Fibroblast of mammary gland (primary cell): ENCODE measurements around the gene SHPK.

Source experiments
- DNase-seq: peaks from one replicate; pipeline ENCODE4 v3.0.0-alpha.2; 2010; ENCODE audit warnings: low read depth
- H3K4me3 ChIP-seq: 2 replicates; pipeline ENCODE4 v1.5.1; 2011; ENCODE audit warnings: low read depth, mild to moderate bottlenecking, low read length, moderate library complexity; ENCODE audit not compliant: control insufficient read depth
- TF ChIP-seq, protein P1 (sequence below): conservative IDR thresholded peaks from 2 replicates; pipeline ENCODE4 v1.5.1; 2011; ENCODE audit warnings: low read depth, low read length, inconsistent platforms; ENCODE audit not compliant: control insufficient read depth, insufficient read depth

The SHPK gene

DNA sequence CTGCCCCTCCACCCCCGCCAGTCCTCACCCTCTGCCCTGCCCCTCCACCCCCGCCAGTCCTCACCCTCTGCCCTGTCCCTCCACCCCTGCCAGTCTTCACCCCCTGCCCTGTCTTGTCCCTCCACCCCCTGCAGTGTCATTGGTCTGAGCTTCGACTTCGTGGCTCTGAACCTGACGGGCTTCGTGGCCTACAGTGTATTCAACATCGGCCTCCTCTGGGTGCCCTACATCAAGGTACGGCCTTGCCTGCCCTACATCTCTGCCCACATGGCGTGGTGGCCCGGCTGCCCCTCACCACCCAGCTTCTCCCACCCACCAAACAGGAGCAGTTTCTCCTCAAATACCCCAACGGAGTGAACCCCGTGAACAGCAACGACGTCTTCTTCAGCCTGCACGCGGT is 20.3 kb upstream of the SHPK start:
- TF ChIP-seq, protein P1, sequence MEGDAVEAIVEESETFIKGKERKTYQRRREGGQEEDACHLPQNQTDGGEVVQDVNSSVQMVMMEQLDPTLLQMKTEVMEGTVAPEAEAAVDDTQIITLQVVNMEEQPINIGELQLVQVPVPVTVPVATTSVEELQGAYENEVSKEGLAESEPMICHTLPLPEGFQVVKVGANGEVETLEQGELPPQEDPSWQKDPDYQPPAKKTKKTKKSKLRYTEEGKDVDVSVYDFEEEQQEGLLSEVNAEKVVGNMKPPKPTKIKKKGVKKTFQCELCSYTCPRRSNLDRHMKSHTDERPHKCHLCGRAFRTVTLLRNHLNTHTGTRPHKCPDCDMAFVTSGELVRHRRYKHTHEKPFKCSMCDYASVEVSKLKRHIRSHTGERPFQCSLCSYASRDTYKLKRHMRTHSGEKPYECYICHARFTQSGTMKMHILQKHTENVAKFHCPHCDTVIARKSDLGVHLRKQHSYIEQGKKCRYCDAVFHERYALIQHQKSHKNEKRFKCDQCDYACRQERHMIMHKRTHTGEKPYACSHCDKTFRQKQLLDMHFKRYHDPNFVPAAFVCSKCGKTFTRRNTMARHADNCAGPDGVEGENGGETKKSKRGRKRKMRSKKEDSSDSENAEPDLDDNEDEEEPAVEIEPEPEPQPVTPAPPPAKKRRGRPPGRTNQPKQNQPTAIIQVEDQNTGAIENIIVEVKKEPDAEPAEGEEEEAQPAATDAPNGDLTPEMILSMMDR = no peak
- no peak overlapping the region for H3K4me3 ChIP-seq
- DNase-seq = no peak

DNA sequence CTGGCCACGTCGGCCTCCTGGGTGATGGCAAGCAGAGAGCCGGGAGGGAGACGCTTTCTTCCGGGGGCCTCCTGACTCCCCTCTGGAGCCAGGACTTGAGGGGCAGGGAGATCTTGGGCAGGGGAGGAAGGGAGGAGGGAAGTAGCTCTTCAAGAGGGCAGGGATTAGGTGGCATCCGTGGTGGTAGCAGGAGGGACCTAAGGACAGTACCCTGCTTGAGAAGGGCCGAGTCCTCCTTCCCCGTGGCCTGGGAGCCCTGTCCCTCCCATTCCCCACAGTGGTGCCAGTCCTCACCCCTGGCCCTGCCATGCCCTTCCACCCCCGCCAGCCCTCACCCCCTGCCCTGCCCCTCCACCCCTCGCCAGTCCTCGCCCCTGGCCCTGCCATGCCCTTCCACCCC is 19.7 kb upstream of the SHPK start:
- TF ChIP-seq, protein P1 = no peak
- DNase-seq = no peak

DNA sequence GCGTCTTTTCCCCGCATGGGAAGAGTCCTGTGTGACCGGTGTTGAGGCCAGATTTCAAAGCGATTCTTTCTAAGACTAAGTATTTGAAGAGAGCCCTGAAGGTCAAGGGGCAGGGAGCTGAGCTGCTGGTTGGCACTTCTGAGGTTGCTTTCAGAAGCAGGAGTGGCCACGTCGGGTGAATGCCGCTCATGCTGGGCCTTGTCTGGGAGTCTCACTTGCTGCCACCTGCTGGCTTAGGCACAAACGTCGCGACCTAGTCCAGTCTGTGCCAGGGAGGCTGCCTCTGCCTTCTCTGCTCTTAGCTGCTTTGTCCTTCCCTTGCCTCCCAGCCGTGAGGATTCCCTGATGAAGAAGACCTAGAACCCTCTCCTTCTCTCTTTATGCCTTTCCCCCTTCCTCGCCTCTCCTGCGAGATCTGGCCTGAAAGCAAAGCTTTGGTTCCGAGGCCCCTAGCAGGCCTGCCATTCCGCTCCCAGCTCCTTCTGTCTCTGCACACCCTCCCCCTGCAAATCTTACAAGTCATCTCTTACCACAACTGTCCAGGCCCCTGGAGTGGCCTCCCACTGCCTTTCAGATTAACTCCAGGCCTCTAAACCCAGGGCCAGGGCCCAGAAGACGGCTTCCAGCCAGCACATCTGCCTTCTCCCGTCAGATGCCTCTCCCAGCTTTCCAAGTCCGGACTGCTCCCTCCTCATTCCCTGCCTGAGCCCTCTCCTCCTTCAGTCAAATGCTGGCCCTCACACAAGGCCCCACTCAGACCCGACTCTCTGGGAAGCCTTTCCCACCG is 11.9 kb upstream of the SHPK start:
- H3K4me3 ChIP-seq = no peak overlapping the region
- TF ChIP-seq, protein P1 = peak; percentile 51
- peak; percentile 68 for DNase-seq

More for the DNA sequence above, 19.7 kb upstream of the SHPK start:
- H3K4me3 ChIP-seq = no peak overlapping the region

DNA sequence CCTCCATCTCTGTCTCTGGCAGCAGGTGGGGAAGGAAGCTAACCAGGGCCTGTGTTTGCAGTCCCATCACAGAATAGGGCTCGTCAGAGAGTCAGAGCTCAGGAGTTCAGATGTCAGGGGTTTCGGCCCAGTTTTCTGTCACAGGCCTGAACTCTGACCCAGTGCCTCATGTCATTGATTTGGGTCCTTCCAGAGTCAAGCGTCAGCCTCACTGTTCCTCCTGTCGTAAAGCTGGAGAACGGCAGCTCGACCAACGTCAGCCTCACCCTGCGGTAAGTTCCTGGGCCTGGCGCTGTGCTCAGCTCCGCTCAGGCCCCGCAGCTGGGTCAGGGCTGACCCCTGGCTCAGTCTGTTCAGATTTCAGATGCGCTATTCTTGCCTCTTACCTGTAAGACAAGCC is 11.2 kb upstream of the SHPK start:
- TF ChIP-seq, protein P1 = no peak
- DNase-seq = no peak
- no peak overlapping the region for H3K4me3 ChIP-seq

DNA sequence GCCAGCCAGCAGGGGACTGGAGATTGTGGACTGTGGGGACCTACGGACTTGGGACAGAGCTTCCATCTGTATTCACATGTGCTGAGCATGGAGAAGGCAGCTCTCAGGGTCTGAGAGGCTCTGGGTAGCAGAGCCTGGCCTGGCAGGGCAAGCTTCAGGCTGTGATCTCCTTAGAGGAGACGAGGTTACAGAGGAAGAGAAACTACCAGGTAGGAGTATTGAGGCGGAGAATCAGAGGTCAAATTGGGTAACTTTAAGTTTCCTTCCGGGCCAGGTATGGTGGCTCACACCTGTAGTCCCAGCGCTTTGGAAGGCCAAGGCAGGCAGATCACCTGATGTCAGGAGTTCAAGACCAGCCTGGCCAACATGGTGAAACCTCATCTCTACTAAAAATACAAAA is 9.3 kb upstream of the SHPK start:
- no peak overlapping the region for H3K4me3 ChIP-seq
- TF ChIP-seq, protein P1 = no peak
- DNase-seq = no peak

DNA sequence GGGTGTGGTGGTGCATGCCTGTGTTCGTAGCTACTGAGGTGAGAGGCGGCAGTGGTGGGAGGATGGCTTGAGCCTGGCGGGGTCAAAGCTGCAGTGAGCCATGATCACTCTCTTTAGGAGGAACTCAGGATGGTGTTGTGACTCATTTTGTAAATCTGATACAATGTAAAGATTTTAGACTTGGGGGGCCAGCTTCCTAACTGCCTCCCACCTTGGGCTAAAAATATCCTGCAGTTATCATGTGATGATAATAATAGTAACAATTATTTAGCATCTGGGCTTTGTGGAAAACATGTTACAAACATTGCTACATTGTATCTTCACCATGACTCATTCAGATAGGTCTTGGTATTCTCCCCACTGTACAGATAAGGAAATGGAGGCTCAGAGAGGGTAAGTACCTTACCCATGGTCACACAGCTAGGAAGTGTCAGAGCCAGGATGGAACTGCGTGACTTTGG is 7.9 kb upstream of the SHPK start:
- DNase-seq = no peak
- H3K4me3 ChIP-seq = no peak overlapping the region
- TF ChIP-seq, protein P1 = no peak
